HCT116 (cell line): ENCODE measurements around the gene LHX4.

ENCODE experiments used
- CBX3 ChIP-seq: IDR thresholded peaks from 2 replicates; pipeline ENCODE4 v1.6.1; 2012; ENCODE audit warnings: low read depth
- EGR1 ChIP-seq: IDR thresholded peaks from 2 replicates; pipeline ENCODE4 v1.6.1; 2012; ENCODE audit warnings: low read depth
- ELF1 ChIP-seq: IDR thresholded peaks from 2 replicates; pipeline ENCODE4 v1.6.1; 2012; ENCODE audit warnings: low read depth, borderline replicate concordance
- EZH2 ChIP-seq: fragments of 200-600 bp; sonication (generic); IDR thresholded peaks from 2 replicates; pipeline ENCODE4 v1.6.1; 2017; ENCODE audit warnings: antibody characterized with exemption, mixed run types
- EZH2phosphoT487 ChIP-seq: fragments of 200-600 bp; IDR thresholded peaks from 2 replicates; pipeline ENCODE4 v1.6.1; 2018; ENCODE audit warnings: antibody characterized with exemption, borderline replicate concordance
- POLR2A ChIP-seq: IDR thresholded peaks from 2 replicates; pipeline ENCODE4 v1.7.0; 2011; ENCODE audit warnings: borderline replicate concordance; ENCODE audit not compliant: insufficient read depth, insufficient read length; ENCODE audit errors: extremely low read depth
- POLR2AphosphoS5 ChIP-seq: IDR thresholded peaks from 2 replicates; pipeline ENCODE4 v1.6.1; 2011; ENCODE audit warnings: mild to moderate bottlenecking, low read depth, low read length, moderate library complexity
- RAD21 ChIP-seq: IDR thresholded peaks from 2 replicates; pipeline ENCODE4 v1.6.1; 2012; ENCODE audit warnings: low read depth, mild to moderate bottlenecking
- TCF7L2 ChIP-seq: IDR thresholded peaks from 2 replicates; pipeline ENCODE4 v1.7.0; 2011; ENCODE audit warnings: borderline replicate concordance, inconsistent platforms; ENCODE audit not compliant: insufficient read depth, insufficient read length; ENCODE audit errors: extremely low read depth
- TF ChIP-seq, protein P1 (sequence below), 3 experiments: fragments of 200-600 bp in 1 of 3; sonication (generic) in 1 of 3; IDR thresholded peaks in 2 of 3; conservative IDR thresholded peaks in 1 of 3; 2 replicates each; pipeline ENCODE4 v1.5.1; 2012 to 2017; ENCODE audit warnings: low read depth in 2 of 3, low read length in 2 of 3, antibody characterized with exemption in 1 of 3, borderline replicate concordance in 1 of 3, control low read depth in 1 of 3, mild to moderate bottlenecking in 1 of 3, mixed read lengths in 1 of 3, mixed run types in 1 of 3, moderate library complexity in 1 of 3; ENCODE audit not compliant: insufficient read depth in 1 of 3
- TF ChIP-seq, protein P2 (sequence below): IDR thresholded peaks from 2 replicates; pipeline ENCODE4 v1.6.1; 2011; ENCODE audit warnings: mild to moderate bottlenecking, low read length, moderate library complexity; ENCODE audit not compliant: insufficient replicate concordance; ENCODE audit errors: extremely low read depth
- TF ChIP-seq, protein P3 (sequence below): IDR thresholded peaks from 2 replicates; pipeline ENCODE4 v1.6.1; 2012; ENCODE audit warnings: low read depth
- TF ChIP-seq, protein P4 (sequence below): IDR thresholded peaks from 2 replicates; pipeline ENCODE4 v1.6.1; 2012

DNA sequence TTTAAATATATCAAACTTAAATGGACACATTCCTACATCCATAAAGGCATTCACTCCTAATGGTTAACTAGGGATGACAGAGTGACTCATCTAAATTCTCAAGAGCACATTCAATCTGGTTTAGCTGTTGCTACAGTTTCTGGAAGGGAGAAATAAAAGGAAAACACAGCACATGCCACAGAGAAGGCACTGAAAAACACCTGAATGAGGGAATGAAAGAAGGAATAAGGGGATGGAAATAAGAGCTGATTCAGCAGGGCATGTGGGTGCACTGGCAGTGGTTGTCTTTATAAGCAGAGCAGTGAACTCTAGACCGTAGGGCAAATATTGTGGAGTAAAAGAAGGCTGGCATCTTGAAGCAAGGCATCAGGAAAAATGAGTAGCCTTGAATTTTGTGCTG is 79.3 kb downstream of the LHX4 start:
- TF ChIP-seq POLR2A (no peak), EZH2phosphoT487 (no peak), EGR1 (no peak), RAD21 (no peak), POLR2AphosphoS5 (no peak), TCF7L2 (no peak), EZH2 (no peak), ELF1 (no peak), CBX3 (no peak)
- TF ChIP-seq, protein P1, sequence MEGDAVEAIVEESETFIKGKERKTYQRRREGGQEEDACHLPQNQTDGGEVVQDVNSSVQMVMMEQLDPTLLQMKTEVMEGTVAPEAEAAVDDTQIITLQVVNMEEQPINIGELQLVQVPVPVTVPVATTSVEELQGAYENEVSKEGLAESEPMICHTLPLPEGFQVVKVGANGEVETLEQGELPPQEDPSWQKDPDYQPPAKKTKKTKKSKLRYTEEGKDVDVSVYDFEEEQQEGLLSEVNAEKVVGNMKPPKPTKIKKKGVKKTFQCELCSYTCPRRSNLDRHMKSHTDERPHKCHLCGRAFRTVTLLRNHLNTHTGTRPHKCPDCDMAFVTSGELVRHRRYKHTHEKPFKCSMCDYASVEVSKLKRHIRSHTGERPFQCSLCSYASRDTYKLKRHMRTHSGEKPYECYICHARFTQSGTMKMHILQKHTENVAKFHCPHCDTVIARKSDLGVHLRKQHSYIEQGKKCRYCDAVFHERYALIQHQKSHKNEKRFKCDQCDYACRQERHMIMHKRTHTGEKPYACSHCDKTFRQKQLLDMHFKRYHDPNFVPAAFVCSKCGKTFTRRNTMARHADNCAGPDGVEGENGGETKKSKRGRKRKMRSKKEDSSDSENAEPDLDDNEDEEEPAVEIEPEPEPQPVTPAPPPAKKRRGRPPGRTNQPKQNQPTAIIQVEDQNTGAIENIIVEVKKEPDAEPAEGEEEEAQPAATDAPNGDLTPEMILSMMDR (IDR thresholded peaks at IDR 0.05 in 2 of 3, conservative IDR thresholded peaks at IDR 0.05 in 1 of 3; ENCODE audit: borderline replicate concordance in 1 of 3, insufficient read depth in 1 of 3, low read depth in 2 of 3, low read length in 2 of 3) = no peak
- TF ChIP-seq, protein P2, sequence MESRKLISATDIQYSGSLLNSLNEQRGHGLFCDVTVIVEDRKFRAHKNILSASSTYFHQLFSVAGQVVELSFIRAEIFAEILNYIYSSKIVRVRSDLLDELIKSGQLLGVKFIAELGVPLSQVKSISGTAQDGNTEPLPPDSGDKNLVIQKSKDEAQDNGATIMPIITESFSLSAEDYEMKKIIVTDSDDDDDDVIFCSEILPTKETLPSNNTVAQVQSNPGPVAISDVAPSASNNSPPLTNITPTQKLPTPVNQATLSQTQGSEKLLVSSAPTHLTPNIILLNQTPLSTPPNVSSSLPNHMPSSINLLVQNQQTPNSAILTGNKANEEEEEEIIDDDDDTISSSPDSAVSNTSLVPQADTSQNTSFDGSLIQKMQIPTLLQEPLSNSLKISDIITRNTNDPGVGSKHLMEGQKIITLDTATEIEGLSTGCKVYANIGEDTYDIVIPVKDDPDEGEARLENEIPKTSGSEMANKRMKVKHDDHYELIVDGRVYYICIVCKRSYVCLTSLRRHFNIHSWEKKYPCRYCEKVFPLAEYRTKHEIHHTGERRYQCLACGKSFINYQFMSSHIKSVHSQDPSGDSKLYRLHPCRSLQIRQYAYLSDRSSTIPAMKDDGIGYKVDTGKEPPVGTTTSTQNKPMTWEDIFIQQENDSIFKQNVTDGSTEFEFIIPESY = no peak
- TF ChIP-seq, protein P3, sequence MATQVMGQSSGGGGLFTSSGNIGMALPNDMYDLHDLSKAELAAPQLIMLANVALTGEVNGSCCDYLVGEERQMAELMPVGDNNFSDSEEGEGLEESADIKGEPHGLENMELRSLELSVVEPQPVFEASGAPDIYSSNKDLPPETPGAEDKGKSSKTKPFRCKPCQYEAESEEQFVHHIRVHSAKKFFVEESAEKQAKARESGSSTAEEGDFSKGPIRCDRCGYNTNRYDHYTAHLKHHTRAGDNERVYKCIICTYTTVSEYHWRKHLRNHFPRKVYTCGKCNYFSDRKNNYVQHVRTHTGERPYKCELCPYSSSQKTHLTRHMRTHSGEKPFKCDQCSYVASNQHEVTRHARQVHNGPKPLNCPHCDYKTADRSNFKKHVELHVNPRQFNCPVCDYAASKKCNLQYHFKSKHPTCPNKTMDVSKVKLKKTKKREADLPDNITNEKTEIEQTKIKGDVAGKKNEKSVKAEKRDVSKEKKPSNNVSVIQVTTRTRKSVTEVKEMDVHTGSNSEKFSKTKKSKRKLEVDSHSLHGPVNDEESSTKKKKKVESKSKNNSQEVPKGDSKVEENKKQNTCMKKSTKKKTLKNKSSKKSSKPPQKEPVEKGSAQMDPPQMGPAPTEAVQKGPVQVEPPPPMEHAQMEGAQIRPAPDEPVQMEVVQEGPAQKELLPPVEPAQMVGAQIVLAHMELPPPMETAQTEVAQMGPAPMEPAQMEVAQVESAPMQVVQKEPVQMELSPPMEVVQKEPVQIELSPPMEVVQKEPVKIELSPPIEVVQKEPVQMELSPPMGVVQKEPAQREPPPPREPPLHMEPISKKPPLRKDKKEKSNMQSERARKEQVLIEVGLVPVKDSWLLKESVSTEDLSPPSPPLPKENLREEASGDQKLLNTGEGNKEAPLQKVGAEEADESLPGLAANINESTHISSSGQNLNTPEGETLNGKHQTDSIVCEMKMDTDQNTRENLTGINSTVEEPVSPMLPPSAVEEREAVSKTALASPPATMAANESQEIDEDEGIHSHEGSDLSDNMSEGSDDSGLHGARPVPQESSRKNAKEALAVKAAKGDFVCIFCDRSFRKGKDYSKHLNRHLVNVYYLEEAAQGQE = no peak
- TF ChIP-seq, protein P4, sequence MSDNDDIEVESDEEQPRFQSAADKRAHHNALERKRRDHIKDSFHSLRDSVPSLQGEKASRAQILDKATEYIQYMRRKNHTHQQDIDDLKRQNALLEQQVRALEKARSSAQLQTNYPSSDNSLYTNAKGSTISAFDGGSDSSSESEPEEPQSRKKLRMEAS = no peak
